ENCODE data around the gene ZNF648.
"Not testable (repeated sequence)": the region's sequence is repeated elsewhere in the genome, so short reads cannot be mapped to it uniquely, and the experiment has no call there.

ZNF648 gene

GRCh38 chr1:182029379-182030331 lies 31.9 kb downstream of the ZNF648 start:
- Histone ChIP-seq H3K27ac (ENCODE audit: low read length) (peak overlapping the region; percentile 66), H3K27me3 (ENCODE audit: control insufficient read depth in 1 of 2, insufficient read depth in 2 of 2, low read length in 2 of 2) (no peaks in the 10 kb centered on the region), H3K36me3 (ENCODE audit: control insufficient read depth in 2 of 2, insufficient read depth in 2 of 2, low read length in 2 of 2) (no peaks in the 10 kb centered on the region), H3K9ac (ENCODE audit: low read length in 2 of 2) (peak overlapping the region; percentile 73 to 90), H3K4me1 (ENCODE audit: control insufficient read depth, insufficient read depth, low read length) (peaks cover 6% of the 10 kb centered on the region), H3K4me3 (ENCODE audit: low read length in 2 of 2) (peak overlapping the region; percentile 85 to 88), H3K9me3 (ENCODE audit: control insufficient read depth in 2 of 2, low read length in 2 of 2) (no peaks in the 10 kb centered on the region)

GRCh38 chr1:182029002-182029378 lies 32.5 kb downstream of the ZNF648 start:
- Histone ChIP-seq H3K27me3 (ENCODE audit: control insufficient read depth in 1 of 2, insufficient read depth in 2 of 2, low read length in 2 of 2) (no peaks in the 10 kb centered on the region), H3K9ac (ENCODE audit: low read length in 2 of 2) (peak overlapping the region; percentile 69 to 90), H3K36me3 (ENCODE audit: control insufficient read depth in 2 of 2, insufficient read depth in 2 of 2, low read length in 2 of 2) (no peaks in the 10 kb centered on the region), H3K4me3 (ENCODE audit: low read length in 2 of 2) (peak overlapping the region; percentile 85 to 88), H3K4me1 (ENCODE audit: control insufficient read depth, insufficient read depth, low read length) (peaks cover 6% of the 10 kb centered on the region), H3K27ac (ENCODE audit: low read length) (peak overlapping the region; percentile 66), H3K9me3 (ENCODE audit: control insufficient read depth in 2 of 2, low read length in 2 of 2) (no peaks in the 10 kb centered on the region)

- Histone ChIP-seq H3K4me1 (ENCODE audit: control insufficient read depth, insufficient read depth, low read length) (no peaks in the 10 kb centered on the region), H3K27me3 (ENCODE audit: control insufficient read depth in 1 of 2, insufficient read depth in 2 of 2, low read length in 2 of 2) (no peaks in the 10 kb centered on the region), H3K9ac (ENCODE audit: low read length in 2 of 2) (no peak overlapping the region), H3K36me3 (ENCODE audit: control insufficient read depth in 2 of 2, insufficient read depth in 2 of 2, low read length in 2 of 2) (no peaks in the 10 kb centered on the region), H3K9me3 (ENCODE audit: control insufficient read depth in 2 of 2, low read length in 2 of 2) (peaks cover 0 to 6% of the 10 kb centered on the region in 2 donors), H3K4me3 (ENCODE audit: low read length in 2 of 2) (no peak overlapping the region), H3K27ac (ENCODE audit: low read length) (no peak overlapping the region)
Measured at GRCh38 chr1:182015360-182015759, 46.2 kb downstream of the ZNF648 start.

- H3K4me1 ChIP-seq (ENCODE audit: control insufficient read depth, insufficient read depth, low read length); H3K9me3 ChIP-seq (ENCODE audit: control insufficient read depth in 2 of 2, low read length in 2 of 2); H3K9ac ChIP-seq (ENCODE audit: low read length in 2 of 2); H3K4me3 ChIP-seq (ENCODE audit: low read length in 2 of 2); H3K36me3 ChIP-seq (ENCODE audit: control insufficient read depth in 2 of 2, insufficient read depth in 2 of 2, low read length in 2 of 2); H3K27me3 ChIP-seq (ENCODE audit: control insufficient read depth in 1 of 2, insufficient read depth in 2 of 2, low read length in 2 of 2); H3K27ac ChIP-seq (ENCODE audit: low read length): not testable (repeated sequence)
Measured at GRCh38 chr1:182010800-182011370, 50.6 kb downstream of the ZNF648 start.

GRCh38 chr1:182005398-182005797 lies 56.1 kb downstream of the ZNF648 start:
- not testable (repeated sequence) for H3K27ac ChIP-seq (ENCODE audit: low read length); H3K4me3 ChIP-seq (ENCODE audit: low read length in 2 of 2); H3K4me1 ChIP-seq (ENCODE audit: control insufficient read depth, insufficient read depth, low read length); H3K27me3 ChIP-seq (ENCODE audit: control insufficient read depth in 1 of 2, insufficient read depth in 2 of 2, low read length in 2 of 2); H3K9ac ChIP-seq (ENCODE audit: low read length in 2 of 2); H3K9me3 ChIP-seq (ENCODE audit: control insufficient read depth in 2 of 2, low read length in 2 of 2); H3K36me3 ChIP-seq (ENCODE audit: control insufficient read depth in 2 of 2, insufficient read depth in 2 of 2, low read length in 2 of 2)

- H3K27me3 ChIP-seq (ENCODE audit: control insufficient read depth in 1 of 2, insufficient read depth in 2 of 2, low read length in 2 of 2) = no peaks in the 10 kb centered on the region
- H3K9me3 ChIP-seq (ENCODE audit: control insufficient read depth in 2 of 2, low read length in 2 of 2) = no peaks in the 10 kb centered on the region
- no peaks in the 10 kb centered on the region for H3K36me3 ChIP-seq (ENCODE audit: control insufficient read depth in 2 of 2, insufficient read depth in 2 of 2, low read length in 2 of 2)
- no peak overlapping the region for H3K4me3 ChIP-seq (ENCODE audit: low read length in 2 of 2)
- H3K27ac ChIP-seq (ENCODE audit: low read length) = no peak overlapping the region
- H3K4me1 ChIP-seq (ENCODE audit: control insufficient read depth, insufficient read depth, low read length) = no peaks in the 10 kb centered on the region
- H3K9ac ChIP-seq (ENCODE audit: low read length in 2 of 2) = no peak overlapping the region
Measured at GRCh38 chr1:182004601-182005000, 56.9 kb downstream of the ZNF648 start.
